HUES6 (cell line): Measurements from ENCODE around the gene OSM.
A peak's percentile ranks its signal among the peaks of the same experiment; 100 is the strongest.

ENCODE experiments used
- H3K27ac ChIP-seq: 2 replicates; pipeline ENCODE4 v1.7.0; 2013; ENCODE audit warnings: low read depth, mild to moderate bottlenecking, low read length, inconsistent platforms
- H3K27me3 ChIP-seq: 2 replicates; pipeline ENCODE4 v1.6.1; 2013; ENCODE audit warnings: low read length; ENCODE audit not compliant: control insufficient read depth, insufficient read depth
- H3K36me3 ChIP-seq: 2 replicates; pipeline ENCODE4 v1.6.1; 2013; ENCODE audit warnings: low read length; ENCODE audit not compliant: control insufficient read depth, insufficient read depth
- H3K4me1 ChIP-seq: 2 replicates; pipeline ENCODE4 v1.6.1; 2013; ENCODE audit warnings: low read length; ENCODE audit not compliant: control insufficient read depth, insufficient read depth
- H3K4me3 ChIP-seq: 2 replicates; pipeline ENCODE4 v1.5.1; 2013; ENCODE audit warnings: low read depth, low read length
- H3K9ac ChIP-seq: one replicate; pipeline ENCODE4 v1.6.1; 2013; ENCODE audit warnings: mild to moderate bottlenecking, low read length
- H3K9me3 ChIP-seq: 2 replicates; pipeline ENCODE4 v1.6.1; 2013; ENCODE audit warnings: low read depth, low read length; ENCODE audit not compliant: control insufficient read depth, insufficient read depth

OSM gene

GRCh38 chr22:30230330-30230729, 36.3 kb downstream of the OSM start:
- H3K9ac ChIP-seq: no peak overlapping the region

GRCh38 chr22:30228509-30229359, 37.9 kb downstream of the OSM start:
- H3K27ac ChIP-seq: no peak overlapping the region; the same call in 1 of the 2 replicates
- H3K4me1 ChIP-seq: peaks cover 25% of the 10 kb centered on the region
- H3K4me3 ChIP-seq: no peak overlapping the region
- no peaks in the 10 kb centered on the region for H3K9me3 ChIP-seq
- H3K27me3 ChIP-seq: no peaks in the 10 kb centered on the region
- H3K36me3 ChIP-seq: no peaks in the 10 kb centered on the region
- H3K9ac ChIP-seq: no peak overlapping the region

More at GRCh38 chr22:30230330-30230729, 36.3 kb downstream of the OSM start:
- H3K9me3 ChIP-seq: no peaks in the 10 kb centered on the region
- no peak overlapping the region for H3K27ac ChIP-seq
- no peak overlapping the region for H3K4me3 ChIP-seq
- H3K4me1 ChIP-seq: peaks cover 23% of the 10 kb centered on the region
- no peaks in the 10 kb centered on the region for H3K27me3 ChIP-seq
- H3K36me3 ChIP-seq: no peaks in the 10 kb centered on the region

GRCh38 chr22:30227438-30228228, 39.0 kb downstream of the OSM start:
- H3K4me1 ChIP-seq: peaks cover 27% of the 10 kb centered on the region
- H3K4me3 ChIP-seq: no peak overlapping the region
- no peak overlapping the region for H3K27ac ChIP-seq

GRCh38 chr22:30226192-30226832, 40.3 kb downstream of the OSM start:
- Histone ChIP-seq H3K4me1 (peaks cover 27% of the 10 kb centered on the region), H3K9me3 (no peaks in the 10 kb centered on the region), H3K36me3 (no peaks in the 10 kb centered on the region), H3K27ac (no peak overlapping the region), H3K9ac (peak overlapping the region; percentile 54), H3K4me3 (no peak overlapping the region), H3K27me3 (no peaks in the 10 kb centered on the region)

More at GRCh38 chr22:30227438-30228228, 39.0 kb downstream of the OSM start:
- Histone ChIP-seq H3K36me3 (no peaks in the 10 kb centered on the region), H3K27me3 (no peaks in the 10 kb centered on the region), H3K9me3 (no peaks in the 10 kb centered on the region), H3K9ac (no peak overlapping the region)

GRCh38 chr22:30225220-30225927, 41.3 kb downstream of the OSM start:
- Histone ChIP-seq H3K9ac (peak overlapping the region; percentile 34), H3K36me3 (no peaks in the 10 kb centered on the region), H3K27ac (no peak overlapping the region), H3K4me1 (peaks cover 27% of the 10 kb centered on the region), H3K4me3 (no peak overlapping the region), H3K9me3 (no peaks in the 10 kb centered on the region), H3K27me3 (peaks cover 3% of the 10 kb centered on the region; the same call in 1 of the 2 replicates)

GRCh38 chr22:30224161-30224857, 42.3 kb downstream of the OSM start:
- Histone ChIP-seq H3K27me3 (peaks cover 3% of the 10 kb centered on the region; the same call in 1 of the 2 replicates), H3K9ac (peak overlapping the region; percentile 43), H3K4me1 (peaks cover 27% of the 10 kb centered on the region), H3K27ac (no peak overlapping the region; the same call in 1 of the 2 replicates), H3K9me3 (no peaks in the 10 kb centered on the region), H3K36me3 (no peaks in the 10 kb centered on the region), H3K4me3 (no peak overlapping the region)

- no peak overlapping the region for H3K4me3 ChIP-seq
- peaks cover 3% of the 10 kb centered on the region; the same call in 1 of the 2 replicates for H3K27me3 ChIP-seq
- no peak overlapping the region for H3K27ac ChIP-seq
- H3K4me1 ChIP-seq: peaks cover 18% of the 10 kb centered on the region
- no peaks in the 10 kb centered on the region for H3K36me3 ChIP-seq
- H3K9ac ChIP-seq: no peak overlapping the region
- no peaks in the 10 kb centered on the region for H3K9me3 ChIP-seq
Measured at GRCh38 chr22:30223303-30223702, 43.3 kb downstream of the OSM start.

- Histone ChIP-seq H3K36me3 (no peaks in the 10 kb centered on the region), H3K4me3 (no peak overlapping the region), H3K9me3 (no peaks in the 10 kb centered on the region), H3K9ac (no peak overlapping the region), H3K27ac (no peak overlapping the region), H3K27me3 (peaks cover 3% of the 10 kb centered on the region; the same call in 1 of the 2 replicates), H3K4me1 (peaks cover 16% of the 10 kb centered on the region)
Measured at GRCh38 chr22:30222321-30222720, 44.3 kb downstream of the OSM start.

GRCh38 chr22:30221121-30221992, 45.3 kb downstream of the OSM start:
- no peak overlapping the region for H3K27ac ChIP-seq
- H3K27me3 ChIP-seq: peaks cover 3% of the 10 kb centered on the region; the same call in 1 of the 2 replicates
- no peak overlapping the region for H3K9ac ChIP-seq
- no peaks in the 10 kb centered on the region for H3K9me3 ChIP-seq
- no peak overlapping the region for H3K4me3 ChIP-seq
- no peaks in the 10 kb centered on the region for H3K36me3 ChIP-seq
- H3K4me1 ChIP-seq: peaks cover 16% of the 10 kb centered on the region
